GM18517 (cell line): Measurements from ENCODE around the gene KIAA0232.
A peak's percentile ranks its signal among the peaks of the same experiment; 100 is the strongest.

Experiments used
- ATAC-seq: cut with Tn5 transposase; IDR thresholded peaks from one replicate; pipeline ENCODE4 v1.9.1; 2021; ENCODE audit warnings: mild to moderate bottlenecking, moderate library complexity; ENCODE audit not compliant: unreplicated experiment

KIAA0232 gene

DNA sequence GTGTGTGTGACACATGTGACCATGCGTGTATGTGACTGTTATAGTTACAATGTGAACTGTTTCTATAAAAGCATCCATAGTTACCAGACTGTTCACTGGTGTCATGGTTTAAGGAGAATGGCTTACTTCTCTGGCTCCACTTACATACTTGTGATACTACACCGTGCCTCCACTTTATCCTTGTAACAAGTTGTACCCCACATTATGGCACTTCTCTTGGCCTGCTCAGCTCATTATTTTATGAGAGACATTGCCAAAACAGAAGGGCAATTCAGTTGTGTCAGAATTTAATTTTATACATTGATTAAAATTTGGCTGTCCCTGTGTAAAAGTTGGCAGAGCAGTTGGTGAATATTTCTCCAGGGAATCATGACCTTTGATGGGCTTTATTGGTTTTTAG lies 64.7 kb downstream of the KIAA0232 start:
- ATAC-seq: no peak

DNA sequence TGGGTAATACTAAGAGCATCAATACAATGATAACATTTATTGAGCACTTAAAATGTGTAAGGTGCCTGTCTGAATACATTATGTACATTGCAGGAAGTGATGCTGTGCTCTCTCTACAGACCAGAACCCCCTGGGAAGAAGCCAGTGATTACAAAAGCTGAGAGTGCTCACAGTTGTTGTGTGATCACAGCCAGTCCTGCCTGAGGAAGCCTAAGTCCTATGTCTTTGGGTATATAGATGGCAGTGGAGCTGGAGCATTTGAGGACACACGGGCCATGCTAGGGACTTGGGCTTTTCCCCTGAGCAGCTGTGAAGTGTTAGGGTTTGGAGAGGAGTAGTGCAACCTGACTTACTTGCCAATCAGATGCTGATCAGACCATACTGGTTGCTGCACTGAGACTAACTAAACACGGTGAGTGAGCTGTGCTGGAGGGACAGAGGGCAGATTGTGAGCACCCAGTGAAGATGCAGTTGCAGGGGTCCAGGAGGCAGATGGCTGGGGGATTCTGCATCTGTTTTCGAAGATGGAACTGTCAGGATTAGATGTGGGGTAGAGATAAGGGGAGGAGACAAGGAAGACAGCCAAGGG lies 66.3 kb downstream of the KIAA0232 start:
- ATAC-seq: no peak

- no peak for ATAC-seq
Measured at GRCh38 chr4:6849691-6850090, 67.2 kb downstream of the KIAA0232 start.

GRCh38 chr4:6851431-6851830 lies 68.9 kb downstream of the KIAA0232 start:
- ATAC-seq: no peak

GRCh38 chr4:6851962-6852361 lies 69.4 kb downstream of the KIAA0232 start:
- no peak for ATAC-seq

DNA sequence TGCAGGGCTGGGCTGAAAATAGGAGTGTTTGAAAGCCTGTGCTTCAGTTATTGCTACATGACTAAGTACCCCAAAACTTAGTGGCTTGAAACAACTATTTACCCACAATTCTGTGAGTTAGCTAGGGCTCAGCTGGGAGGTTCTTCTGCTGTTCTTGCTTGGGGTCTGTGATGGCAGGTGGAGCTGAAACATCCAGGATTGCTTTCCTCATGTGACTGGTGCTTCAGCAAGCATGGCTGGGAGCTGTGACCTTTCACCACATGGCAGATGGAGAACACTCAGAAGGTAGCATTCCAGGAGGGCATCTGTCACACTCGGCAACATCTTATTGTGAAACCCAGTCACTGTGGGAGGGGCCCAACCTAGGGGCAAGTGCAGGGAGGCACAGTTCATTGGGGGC lies 70.1 kb downstream of the KIAA0232 start:
- ATAC-seq: no peak

DNA sequence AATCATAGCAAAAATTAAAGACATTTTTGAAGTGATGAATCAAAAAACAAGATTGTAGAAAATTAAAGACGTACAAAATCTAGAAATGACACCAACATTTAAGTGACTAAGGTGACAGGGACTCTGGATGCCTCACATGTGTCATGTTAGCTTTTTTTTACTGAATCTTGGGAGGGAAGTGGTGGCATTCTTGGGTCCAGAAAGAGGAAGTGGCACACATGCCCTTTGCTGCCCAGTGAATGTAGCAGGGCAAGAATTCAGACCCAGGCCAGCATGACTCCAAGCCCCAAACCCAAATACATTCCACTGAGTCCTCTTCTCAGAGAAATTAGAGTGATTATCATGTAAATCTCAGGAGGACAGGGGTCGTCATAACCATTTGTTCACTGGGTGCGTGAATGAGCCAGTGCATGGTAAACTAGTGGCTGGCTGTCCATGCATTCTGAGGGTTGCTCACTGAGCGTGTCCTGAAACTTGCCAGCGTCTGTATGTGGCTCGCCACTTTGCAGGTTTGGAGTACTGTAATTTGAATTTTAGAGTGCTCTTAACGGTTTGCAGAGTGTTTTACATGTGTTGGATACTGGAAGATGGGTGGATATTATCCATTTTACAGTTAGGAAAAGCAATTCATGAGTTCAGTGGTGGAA lies 71.7 kb downstream of the KIAA0232 start:
- no peak for ATAC-seq

GRCh38 chr4:6855692-6856297 lies 73.3 kb downstream of the KIAA0232 start:
- ATAC-seq: peak; percentile 91

DNA sequence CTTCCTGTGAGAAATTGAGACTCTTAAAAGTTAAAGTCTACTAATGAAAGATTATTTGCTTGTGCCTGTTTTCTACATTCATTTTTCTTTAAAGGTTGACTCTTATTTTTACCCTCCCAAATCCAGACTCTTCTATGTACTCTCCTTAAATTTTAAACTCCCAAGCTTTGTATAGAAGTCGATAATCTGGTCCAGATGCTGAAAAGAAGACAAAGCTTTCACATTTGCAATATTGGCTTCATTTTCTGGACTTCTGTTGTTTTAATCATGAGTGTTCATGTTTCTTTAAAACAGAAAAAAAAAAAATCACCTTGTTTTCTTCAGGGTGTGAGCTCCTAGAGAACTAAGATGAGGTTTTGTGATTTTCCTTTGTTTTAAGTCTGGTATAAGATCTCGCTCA lies 73.9 kb downstream of the KIAA0232 start:
- no peak for ATAC-seq

- ATAC-seq: no peak
Measured at GRCh38 chr4:6857009-6857882, 74.7 kb downstream of the KIAA0232 start.

DNA sequence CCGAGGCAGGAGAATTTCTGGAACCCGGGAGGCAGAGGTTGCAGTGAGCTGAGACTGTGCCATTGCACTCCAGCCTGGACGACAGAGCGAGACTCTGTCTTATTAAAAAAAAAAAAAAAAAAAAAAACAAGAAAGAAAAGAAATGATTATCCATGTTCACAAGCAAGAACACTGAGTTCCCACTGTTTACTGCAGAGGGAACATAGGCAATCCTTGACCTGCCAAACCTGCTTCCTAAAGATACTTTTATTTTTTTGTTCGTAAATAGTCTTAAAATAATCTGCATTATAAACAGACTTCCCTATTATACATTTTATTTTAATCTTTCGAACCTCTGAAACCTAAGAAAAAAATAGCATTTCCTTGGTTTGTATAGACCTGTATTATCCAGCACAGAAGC lies 76.5 kb downstream of the KIAA0232 start:
- no peak for ATAC-seq

GRCh38 chr4:6859543-6859942 lies 77.0 kb downstream of the KIAA0232 start:
- no peak for ATAC-seq

DNA sequence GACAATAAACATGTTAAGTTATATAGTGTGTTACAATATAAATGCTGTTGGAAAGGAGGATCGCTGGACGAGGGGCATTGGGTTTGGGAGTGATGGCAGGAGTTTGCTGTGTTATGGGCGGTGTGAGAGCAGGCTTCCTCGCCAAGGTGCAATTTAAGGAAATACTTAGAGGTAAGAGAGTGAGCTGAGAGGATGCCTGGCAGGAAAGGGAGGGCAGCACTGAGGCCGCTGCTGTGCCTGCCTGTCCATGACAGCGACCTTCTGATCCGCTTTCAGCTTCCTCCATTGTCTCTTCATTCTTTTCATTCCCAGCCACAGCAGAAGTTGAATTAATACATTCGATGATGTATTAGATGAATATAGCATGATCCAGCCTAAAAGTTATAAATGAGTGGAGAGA lies 85.9 kb downstream of the KIAA0232 start:
- ATAC-seq: no peak

DNA sequence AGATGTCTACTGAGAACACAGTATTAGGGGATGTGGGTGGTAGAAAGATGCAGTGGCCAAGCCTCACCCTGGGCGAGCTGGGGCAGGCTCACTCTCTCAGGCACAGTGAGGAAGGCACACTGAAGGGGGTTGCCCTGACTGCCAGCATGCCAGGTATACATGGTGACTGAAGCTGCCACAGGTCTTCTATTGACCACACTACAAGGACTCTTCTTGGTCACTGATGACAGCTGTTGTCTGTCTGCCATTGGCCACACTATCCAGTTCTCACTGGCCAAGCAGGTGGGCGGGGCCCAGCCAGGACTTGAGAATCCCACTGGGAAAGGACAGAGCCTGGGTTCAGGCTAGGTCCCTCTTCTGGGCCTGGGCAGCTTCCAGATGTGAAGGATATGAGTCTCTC lies 87.4 kb downstream of the KIAA0232 start:
- ATAC-seq: no peak

- no peak for ATAC-seq
Measured at GRCh38 chr4:6873291-6873690, 90.8 kb downstream of the KIAA0232 start.

GRCh38 chr4:6873792-6874461 lies 91.4 kb downstream of the KIAA0232 start:
- ATAC-seq: no peak

GRCh38 chr4:6874981-6875380 lies 92.5 kb downstream of the KIAA0232 start:
- no peak for ATAC-seq

DNA sequence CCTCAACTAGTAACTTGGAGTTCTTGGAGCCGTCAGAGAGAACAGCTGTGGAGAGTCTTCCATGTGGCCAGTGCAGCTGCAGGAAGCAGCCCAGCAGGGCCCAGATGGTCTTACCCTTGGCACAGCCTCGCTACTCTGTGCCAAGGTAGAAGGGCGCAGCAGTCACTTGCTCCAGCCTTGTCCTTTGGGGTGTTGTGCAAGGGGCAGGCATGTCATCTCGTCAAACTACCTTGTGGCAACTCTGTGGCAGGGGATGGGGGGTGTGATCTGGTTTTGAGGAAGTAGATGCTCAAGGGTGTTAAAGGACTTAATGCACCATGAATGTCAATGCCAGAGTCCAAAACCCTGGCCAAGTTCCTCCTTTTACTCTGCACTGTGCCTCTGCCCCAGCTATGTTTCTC lies 92.9 kb downstream of the KIAA0232 start:
- no peak for ATAC-seq

DNA sequence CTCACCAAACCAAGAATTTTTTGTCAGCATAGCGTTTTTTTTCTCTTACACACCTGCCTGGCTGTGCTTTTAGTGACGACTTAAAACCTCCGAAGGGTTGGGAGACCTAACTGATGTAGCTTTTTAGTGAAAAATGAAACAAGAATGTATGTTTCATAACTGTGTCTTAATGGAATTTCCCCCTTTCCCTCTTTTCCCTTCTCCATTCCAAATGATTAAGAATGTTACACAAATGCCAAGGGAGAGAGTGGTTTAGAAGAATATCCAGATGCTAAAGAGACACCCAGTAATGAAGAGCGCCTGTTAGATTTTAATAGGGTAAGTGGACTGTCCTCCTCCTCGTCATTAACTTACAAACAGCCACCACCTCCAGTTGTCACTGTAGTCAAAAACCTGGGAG lies 93.9 kb downstream of the KIAA0232 start:
- ATAC-seq: no peak

GRCh38 chr4:6877067-6877466 lies 94.5 kb downstream of the KIAA0232 start:
- no peak for ATAC-seq

- ATAC-seq: no peak
Measured at GRCh38 chr4:6878451-6879059, 96.0 kb downstream of the KIAA0232 start.
